Activated effector memory CD4-positive, alpha-beta T cell treated with Interleukin-2 at 50 U/mL for 16 hours (primary cell): Measurements from ENCODE around the gene EIF2B4.

Source experiments
- DNase-seq: peaks from one replicate; pipeline ENCODE4 v3.0.0-alpha.2; 2020

EIF2B4 gene

GRCh38 chr2:27370026-27370815, at the start of gene EIF2B4, which contains the start of gene SNX17:
TSS of gene EIF2B4 (minus strand) at chr2:27370338. CDS start at chr2:27370314, 24 bp downstream.
TSS of gene SNX17 (plus strand) at chr2:27370616. CDS start at chr2:27370744, 128 bp downstream.
- peak; percentile 99 for DNase-seq

DNA sequence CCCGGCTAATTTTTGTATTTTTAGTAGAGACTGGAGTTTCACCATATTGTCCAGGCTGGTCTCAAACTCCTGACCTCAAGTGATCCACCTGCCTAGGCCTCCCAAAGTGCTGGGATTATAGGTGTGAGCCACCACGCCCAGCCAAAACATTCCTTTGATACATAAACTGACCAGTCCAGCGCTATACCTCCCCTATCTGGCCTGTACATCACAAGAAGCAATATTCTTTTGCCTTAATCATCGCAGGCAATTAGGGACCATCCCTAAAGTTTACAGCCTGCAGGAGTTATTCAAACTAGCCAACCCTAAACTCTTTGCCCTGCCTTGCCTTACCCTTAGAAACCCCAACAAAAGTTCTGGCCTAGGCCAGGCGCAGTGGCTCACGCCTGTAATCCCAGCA, 46.0 kb upstream of the EIF2B4 start:
- DNase-seq, result no peak

GRCh38 chr2:27412419-27413152, 42.4 kb upstream of the EIF2B4 start:
- no peak for DNase-seq

GRCh38 chr2:27409321-27410073, 39.4 kb upstream of the EIF2B4 start, which contains the start of gene PPM1G:
TSS of gene PPM1G (minus strand) at chr2:27409591. CDS start at chr2:27409422, 169 bp downstream.
- peak; percentile 96 for DNase-seq

DNA sequence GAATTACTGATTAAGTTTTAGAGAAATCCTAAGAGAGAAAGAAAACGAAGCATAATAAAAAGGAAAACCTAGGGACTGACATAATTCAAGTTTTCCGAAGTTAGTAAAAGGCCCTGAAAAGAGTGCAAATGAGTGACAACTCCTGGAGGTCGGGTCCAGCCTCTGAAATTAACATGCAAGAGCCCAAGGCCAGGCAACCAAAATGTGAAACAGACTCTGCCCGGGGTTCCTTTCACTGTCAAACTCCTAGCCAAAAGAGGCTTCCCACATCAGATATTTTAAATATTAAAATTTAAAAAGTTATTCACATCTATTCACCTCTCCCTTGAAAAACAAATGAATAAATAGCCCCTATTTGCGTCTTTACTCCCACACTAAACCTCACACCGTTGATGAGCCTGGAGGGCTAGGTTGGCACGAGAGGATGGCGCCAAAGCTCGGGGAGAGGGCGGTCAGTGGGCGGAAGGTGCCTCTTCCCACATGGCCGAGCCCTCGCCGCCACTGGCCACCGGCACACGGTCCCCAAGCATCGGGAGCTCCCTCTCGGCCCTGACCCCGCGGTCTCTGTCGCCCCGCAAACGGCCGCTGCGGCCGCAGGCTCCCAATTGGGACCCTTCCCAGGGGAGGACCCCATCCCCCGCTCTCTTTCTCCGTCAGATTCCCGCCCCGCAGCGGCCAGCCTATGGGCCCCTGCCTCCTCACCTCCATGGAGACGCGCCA, 38.6 kb upstream of the EIF2B4 start:
- no peak for DNase-seq

DNA sequence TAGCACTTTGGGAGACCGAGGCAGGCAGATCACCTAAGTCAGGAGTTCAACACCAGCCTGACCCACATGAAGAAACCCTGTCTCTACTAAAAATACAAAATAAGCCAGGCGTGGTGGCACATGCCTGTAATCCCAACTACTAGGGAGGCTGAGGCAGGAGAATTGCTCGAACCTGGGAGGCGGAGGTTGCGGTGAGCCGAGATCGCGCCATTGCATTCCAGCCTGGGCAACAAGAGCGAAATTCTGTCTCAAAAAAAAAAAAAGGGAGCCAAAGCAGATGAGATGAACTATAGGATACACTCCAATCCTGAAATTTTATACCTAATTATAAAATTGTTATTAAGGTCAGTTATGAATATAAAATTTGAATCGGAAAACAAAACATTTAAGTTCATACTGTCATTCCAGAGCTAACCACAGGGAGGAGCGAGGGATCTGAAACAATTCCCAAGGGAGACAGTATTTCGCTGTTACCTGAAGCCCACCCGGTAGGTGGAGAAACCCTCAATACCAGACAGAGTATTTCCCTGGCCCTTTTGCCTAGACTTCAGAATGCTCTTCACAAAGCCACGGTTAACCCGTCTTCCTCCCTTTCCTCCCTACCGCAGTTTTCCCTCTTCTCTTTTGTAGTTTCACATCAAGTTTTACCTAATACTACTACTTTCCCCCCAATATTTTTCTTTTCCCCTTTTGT, 37.8 kb upstream of the EIF2B4 start:
- no peak for DNase-seq

- no peak for DNase-seq
Measured at GRCh38 chr2:27400348-27401135, 30.4 kb upstream of the EIF2B4 start.

GRCh38 chr2:27398962-27399361, 28.8 kb upstream of the EIF2B4 start:
- no peak for DNase-seq

DNA sequence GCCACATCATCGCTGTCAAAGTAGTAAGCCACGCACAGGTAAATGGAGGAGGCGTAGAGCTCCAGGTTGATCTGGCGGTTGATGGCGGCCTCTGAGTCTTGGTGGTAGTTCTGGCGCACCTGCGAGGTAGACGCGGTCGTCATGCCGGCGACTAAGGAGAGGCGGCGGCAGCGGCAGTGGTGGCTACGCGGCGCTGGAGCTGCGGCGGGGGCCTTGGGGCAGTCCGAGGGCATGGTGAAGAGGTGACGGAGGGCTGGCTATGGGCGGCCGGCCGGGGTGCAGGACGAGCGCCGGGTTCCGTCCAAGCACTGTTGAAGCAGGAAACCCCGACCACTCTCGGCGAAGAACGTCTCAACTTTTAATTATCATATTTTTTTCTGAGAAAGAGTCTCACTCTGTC, 23.1 kb upstream of the EIF2B4 start:
- DNase-seq, result no peak

GRCh38 chr2:27390822-27391679, 20.9 kb upstream of the EIF2B4 start:
- DNase-seq, result no peak

DNA sequence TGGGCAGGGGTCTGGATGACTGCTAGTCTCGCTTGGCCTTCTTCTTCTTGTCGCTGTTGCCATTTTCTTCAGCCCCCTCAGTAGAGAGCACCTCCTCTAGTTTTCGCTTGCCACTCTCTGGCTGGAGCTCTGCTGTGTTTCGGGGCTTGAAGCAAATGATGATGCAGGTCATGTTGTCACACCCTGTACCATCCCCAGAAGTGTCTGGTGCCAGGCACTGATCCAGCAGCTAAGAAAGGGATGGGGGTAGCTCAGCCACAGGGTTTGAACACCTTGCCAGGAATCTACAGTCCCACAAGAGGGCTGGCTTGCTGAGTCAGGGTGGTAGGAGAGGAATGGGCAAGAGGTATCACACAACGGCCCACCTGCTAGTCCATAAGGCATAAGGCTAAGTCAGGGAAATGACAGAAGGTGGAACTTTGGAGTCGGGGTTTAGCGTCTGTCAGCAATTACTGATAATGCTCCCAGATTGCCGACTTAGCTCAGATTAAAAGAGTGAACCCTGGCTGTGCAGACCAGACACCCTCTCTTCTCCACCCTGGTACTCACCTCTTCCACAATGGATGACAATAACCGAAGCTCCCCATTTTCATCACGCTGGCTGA, 11.5 kb upstream of the EIF2B4 start:
- DNase-seq, result no peak

DNA sequence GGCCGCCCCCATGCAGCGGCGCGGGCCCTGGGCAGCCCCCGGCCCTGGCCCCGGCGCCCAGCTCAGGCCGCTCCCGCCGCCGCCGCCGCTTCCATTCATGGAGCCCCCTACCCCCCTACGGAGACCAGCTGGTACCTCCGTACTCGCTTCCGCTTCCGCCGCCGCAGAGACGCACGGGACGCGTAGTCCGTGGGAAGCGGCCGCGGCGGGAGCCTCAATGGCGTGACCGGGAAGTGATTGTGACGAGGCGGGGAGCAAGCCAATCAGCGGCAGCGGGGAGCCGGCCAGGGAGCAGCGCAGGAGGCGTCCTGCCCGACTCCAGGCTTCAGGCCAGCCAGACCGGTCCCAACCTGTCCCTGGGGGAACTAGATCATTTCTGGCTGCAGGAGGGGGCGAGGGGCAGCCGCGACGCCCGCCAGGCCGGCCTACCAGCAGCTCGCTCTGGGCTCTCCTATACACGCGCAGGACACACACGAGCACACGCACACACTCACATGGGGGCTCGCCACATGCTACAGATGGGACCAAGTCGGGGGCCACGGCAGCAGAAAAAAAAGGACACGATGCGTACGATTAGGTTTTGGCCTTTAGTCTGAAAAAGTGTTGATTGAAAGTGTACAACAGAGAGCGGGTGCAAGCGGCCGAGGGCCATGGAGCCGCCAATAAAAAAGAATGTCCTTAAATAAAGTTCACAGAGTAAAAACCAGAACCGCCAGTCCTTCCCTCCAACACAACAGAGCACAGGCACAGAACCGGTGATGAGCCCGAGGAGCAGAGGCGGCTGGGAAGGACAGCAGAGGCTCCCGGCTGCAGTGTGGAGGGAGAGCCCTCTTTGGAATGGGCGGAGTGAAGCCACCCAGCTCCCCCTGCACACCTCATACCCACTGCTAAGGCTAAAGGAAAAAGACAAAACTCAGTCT, 10.7 kb upstream of the EIF2B4 start, which contains the start of gene ZNF513:
Gene ZNF513, minus strand, starts transcription at position 109 of the 920 bp plus-strand sequence. CDS start 208 bp downstream, outside the sequence.
- peak; percentile 83 for DNase-seq

DNA sequence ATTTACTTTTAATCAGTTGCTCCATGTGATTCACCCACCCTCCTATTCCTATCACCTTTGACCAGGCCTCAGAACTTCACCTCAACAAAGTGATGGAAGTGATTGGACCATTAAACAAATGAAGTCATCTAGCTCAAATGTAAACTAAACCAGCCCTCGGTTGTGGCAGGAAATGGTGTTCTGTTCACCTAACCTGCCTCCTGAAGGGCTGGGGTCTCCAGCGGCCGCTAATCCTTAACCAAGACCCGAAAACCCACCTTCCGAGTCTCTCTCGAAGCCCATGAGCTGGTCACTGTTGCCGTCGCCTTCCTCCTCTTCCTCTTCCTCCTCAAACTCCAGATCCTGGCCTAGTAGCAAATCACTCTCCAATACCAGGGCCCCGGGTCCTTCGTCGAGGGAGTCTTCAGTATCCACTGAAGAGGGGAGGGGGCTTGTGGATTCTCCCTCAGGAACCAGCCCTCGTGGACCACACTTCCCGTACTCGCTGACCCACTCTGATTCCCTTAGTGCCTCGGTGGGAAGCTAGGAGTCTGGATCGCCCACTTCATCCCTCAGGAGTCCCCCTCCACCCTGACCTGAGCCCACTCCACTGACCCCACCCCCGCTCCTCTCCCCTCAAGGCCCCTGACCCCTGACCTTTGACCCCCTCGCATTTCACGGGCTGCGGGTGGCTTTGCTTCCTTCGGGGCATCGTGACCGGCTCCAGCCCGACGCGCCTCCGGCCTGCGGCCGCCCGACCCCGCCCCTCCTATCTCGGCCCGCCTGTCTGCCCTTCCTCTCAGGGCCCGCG, 9.9 kb upstream of the EIF2B4 start:
- DNase-seq, result no peak

- no peak for DNase-seq
Measured at GRCh38 chr2:27379383-27379835, 9.3 kb upstream of the EIF2B4 start.

- no peak for DNase-seq
Measured at GRCh38 chr2:27378809-27379290, 8.7 kb upstream of the EIF2B4 start.

GRCh38 chr2:27378096-27378808, 8.1 kb upstream of the EIF2B4 start:
- no peak for DNase-seq
